CD4-positive, alpha-beta T cell treated with Interleukin-12 subunit alpha and Interleukin-12 subunit beta, for 1 hour (primary cell): ENCODE measurements around the gene PPP1R14C.

Source experiments
- DNase-seq: peaks from one replicate; pipeline ENCODE4 v3.0.0-alpha.2; 2020

PPP1R14C gene

DNA sequence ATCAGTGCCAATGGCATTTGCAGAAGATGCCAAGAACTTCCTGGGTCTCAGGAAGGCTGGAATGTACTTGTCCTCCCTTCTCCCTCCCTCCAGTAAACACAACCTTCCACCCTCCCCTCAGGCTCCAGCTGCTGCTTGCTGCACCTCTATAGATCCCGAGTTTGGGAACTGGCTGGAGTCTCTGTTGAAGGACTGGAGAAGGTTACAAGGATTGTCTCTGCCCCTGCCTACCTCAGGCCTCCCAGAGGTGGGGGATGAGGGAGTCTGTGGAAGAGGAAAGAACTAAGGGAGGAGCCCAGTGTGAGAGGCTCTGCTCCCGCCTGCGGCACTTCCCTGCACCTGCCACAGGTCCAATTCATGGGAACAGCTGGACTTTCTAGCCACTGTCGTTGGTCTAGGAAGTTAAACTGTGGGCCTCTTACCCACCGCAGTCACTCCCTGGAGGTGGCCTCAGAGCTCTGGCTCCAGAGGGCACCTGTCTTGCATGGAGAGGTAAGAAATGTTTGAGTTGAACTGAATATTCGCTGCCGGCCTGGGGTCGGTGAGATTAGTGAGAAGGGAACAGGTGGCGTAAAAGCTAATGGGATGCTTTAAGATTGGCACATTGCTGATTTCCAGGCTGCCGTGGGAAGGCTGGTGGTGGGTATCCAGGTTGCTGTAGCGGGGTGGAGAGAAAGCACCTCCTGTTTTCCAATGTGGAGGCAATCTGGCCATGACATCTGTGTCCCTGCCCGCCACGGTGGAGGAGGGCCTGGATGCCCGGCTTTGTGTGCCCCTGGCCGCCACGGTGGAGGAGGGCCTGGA, 54.3 kb downstream of the PPP1R14C start:
- no peak for DNase-seq

- DNase-seq: no peak
Measured at GRCh38 chr6:150198532-150198931, 55.7 kb downstream of the PPP1R14C start.

DNA sequence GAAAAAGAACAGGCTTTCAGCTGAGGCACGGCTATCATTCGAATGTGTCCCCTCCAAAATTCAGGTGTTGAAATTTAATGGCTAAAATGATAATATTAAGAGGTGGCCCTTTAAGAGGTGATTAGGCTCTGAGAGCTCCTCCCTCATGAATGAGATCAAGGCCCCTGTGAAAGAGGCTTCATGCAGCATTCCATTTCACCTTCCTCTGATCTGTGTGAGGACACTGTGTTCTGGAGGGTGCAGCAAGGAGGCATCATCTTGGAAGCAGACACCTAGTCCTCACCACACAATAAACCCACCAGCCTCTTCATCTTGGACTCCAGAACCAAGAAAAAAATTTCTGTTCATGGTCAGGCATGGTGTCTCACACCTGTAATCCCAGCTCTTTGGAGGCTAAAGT, 56.4 kb downstream of the PPP1R14C start:
- no peak for DNase-seq

- no peak for DNase-seq
Measured at GRCh38 chr6:150200428-150201100, 57.7 kb downstream of the PPP1R14C start.

DNA sequence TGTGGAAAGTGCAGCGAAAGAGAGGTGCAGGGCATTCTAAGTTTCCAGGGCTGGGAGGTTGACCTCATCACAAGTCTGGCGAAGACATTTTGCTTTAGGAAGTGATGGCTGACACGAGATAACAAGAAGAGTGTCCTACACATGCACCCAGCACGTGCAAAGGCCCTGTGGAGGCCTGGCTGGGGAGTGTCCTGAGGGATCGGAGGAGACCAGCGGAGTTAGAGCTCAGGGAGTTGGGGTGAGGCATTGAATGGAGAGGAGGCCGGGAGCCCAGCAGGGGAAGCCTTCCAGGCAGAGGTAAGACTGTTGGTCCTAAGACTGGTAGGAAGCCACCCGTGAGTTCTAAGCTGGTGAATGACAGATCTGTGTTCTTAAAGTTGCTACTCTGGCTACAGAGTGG, 58.4 kb downstream of the PPP1R14C start:
- no peak for DNase-seq

- no peak for DNase-seq
Measured at GRCh38 chr6:150201772-150202329, 59.0 kb downstream of the PPP1R14C start.

GRCh38 chr6:150202404-150202803, 59.6 kb downstream of the PPP1R14C start:
- DNase-seq: no peak

GRCh38 chr6:150202934-150203333, 60.1 kb downstream of the PPP1R14C start:
- DNase-seq: no peak

GRCh38 chr6:150203378-150203777, 60.5 kb downstream of the PPP1R14C start:
- no peak for DNase-seq

DNA sequence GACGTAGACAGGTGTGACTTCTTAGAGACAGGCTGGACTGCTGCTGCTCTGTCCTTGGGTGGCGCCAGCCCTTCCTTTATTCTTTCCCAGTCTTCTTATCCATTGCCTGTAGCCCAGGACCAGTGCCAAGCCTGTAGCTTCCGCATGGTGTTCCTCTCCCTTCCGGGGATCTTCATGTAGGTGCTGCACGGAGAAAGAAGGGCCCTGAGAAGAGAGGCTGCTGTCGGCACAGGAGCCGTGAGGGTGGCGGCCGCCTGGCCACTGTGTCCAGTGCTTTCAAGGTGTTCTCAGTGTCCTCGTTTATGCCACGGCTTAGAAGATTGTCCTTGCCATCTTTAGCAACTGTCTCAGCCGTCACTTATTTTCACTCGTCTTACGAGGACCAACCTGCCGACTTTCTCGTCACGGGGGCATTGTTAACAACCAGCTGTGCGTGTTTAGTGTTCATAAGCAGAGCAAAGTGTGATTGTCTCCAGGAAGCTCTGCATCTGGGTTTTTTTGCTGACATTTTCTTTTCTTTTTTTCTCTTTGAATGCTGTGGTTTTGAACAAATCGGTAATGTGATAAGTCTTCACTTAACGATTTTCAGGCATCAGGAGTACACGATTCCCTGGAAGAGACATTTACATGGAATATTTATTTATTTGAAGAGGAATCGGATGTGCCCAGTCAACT, 61.2 kb downstream of the PPP1R14C start:
- DNase-seq: no peak

- no peak for DNase-seq
Measured at GRCh38 chr6:150204705-150205472, 62.0 kb downstream of the PPP1R14C start.

- no peak for DNase-seq
Measured at GRCh38 chr6:150207931-150208570, 65.2 kb downstream of the PPP1R14C start.

- DNase-seq: no peak
Measured at GRCh38 chr6:150208611-150209352, 65.9 kb downstream of the PPP1R14C start.

GRCh38 chr6:150209415-150209814, 66.6 kb downstream of the PPP1R14C start:
- DNase-seq: no peak

DNA sequence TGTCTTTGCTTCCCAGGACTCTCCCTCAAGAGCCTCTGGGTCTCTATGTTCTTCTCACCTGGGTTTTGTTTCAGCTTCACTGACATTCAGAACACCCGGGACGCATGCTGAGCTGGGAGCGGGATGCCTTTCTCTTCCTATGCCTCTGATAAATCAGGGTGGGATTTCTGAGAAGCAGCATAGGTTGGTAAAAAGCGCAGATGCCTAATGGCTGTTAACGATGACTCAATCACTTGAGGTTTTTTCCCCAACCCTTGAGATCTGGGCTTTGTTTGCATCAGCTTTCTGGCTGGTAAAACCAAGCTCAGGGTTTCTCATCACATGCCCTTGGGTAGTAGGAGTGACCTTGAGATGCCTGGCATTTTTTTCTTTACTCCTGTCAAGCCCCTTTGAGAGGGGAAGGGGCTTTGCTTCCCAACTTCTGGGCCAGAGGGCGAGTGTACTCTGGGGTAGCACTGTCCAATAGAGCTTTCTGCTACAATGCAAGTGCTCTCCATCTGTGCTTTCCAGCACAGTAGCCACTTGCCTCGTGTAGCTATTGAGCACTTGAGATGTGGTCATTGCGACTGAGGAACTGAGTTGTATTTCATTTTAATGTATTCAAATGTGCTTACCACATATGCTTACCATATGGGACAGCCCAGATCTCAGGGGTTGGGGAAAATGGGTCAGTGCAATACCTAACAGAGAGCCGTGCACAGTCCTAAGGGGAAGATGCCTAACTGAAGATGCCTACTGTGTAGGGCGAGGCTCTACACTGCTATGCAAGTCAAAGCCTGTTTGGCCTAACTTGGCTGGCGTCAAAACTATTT, 69.1 kb downstream of the PPP1R14C start:
- DNase-seq: no peak

- no peak for DNase-seq
Measured at GRCh38 chr6:150212778-150213177, 69.9 kb downstream of the PPP1R14C start.

- no peak for DNase-seq
Measured at GRCh38 chr6:150213301-150213700, 70.5 kb downstream of the PPP1R14C start.

DNA sequence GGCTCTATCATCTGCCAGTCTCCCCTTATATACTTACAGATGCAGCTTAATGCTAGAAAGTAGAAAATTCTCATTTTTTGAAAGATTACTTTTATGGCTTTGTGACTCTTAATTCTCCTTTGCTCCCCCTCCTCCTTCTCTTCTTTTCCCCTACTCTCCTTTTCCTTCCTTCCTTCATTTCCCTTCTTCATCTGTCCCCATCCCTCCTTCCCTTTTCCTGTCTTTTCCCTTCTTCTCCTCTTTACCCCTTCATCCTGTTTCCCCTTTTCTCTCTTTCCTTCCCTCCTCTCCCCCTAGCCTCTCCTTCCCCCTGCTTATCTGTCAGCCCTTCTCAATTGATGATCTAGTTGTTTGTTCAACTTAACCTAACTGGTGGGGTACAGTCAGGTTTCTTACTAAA, 71.5 kb downstream of the PPP1R14C start:
- DNase-seq: no peak

DNA sequence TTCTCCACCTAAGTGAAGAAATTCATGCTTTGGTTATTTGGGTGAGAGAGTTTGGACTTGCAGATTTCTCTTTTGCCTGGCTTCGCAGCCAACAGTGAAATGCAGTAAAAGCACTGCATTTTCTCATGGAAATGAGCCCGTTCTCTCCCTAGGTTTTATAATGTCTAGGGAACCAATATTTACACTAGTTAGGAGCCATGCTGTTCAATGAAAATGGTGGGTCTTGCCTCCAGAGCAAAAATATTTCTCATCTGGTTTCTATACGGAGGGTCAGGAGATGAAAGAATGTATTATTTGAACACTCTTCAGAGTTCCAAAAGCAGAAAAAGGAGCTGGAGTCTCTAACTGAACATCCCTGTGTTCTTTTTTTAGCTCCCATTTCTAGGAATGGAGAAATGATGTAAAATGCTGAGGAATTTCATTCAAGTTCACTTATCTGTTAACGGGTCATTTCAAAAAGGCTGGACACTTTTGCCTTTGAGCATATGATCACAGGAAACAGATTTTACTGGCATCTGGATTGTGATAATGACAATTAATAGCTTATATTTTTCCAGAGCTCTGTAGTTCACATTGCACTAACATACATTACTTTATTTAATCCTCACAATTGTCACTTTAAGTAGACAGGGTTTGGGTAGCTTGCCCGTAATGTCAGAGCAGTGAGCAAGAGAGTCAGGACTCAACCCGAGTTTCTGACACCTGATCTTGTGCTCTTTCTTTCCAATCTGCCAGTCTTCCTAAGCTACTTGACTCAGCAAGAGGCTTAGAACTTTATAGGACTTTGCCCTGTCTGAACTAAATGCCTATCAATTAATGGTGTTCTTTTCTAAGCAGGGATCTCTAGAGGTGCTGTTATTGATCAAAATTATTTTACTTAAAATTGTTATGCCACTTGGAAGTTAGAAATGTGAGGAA, 78.0 kb downstream of the PPP1R14C start:
- DNase-seq: no peak

GRCh38 chr6:150224820-150225219, 82.0 kb downstream of the PPP1R14C start:
- DNase-seq: no peak
